Sigmoid colon (tissue), 7 donors: ENCODE measurements around the gene CDC5L. TPM values are rescaled to one million over a fixed set of nuclear protein-coding genes. Genes with fewer than 3 reads are reported as not detected.

Source experiments
- DNase-seq: peaks from one replicate; pipeline ENCODE4 v3.0.0-alpha.2; 2019
- H3K27ac ChIP-seq, 4 donors: fragments of 200-600 bp; sonication (generic); one replicate each; pipeline ENCODE4 v1.5.1; 2016 to 2019; ENCODE audit warnings: mild to moderate bottlenecking in 1 of 4
- H3K27me3 ChIP-seq, 3 donors: fragments of 200-600 bp; sonication (generic); one replicate each; pipeline ENCODE4 v1.5.1; 2019; ENCODE audit warnings: mild to moderate bottlenecking in 1 of 3
- H3K36me3 ChIP-seq, 4 donors: fragments of 200-600 bp; sonication (generic); one replicate each; pipeline ENCODE4 v1.5.1; 2016 to 2019
- H3K4me1 ChIP-seq, 4 donors: fragments of 200-600 bp; sonication (generic); one replicate each; pipeline ENCODE4 v1.5.1; 2017 to 2019
- H3K4me3 ChIP-seq, 4 donors: fragments of 200-600 bp; sonication (generic); one replicate each; pipeline ENCODE4 v1.5.1; 2017 to 2019; ENCODE audit warnings: mild to moderate bottlenecking in 2 of 4, moderate library complexity in 1 of 4
- H3K9me3 ChIP-seq, 4 donors: fragments of 200-600 bp in 3 of 4; sonication (generic) in 3 of 4; one replicate each; pipeline versions ENCODE4 v1.5.1 to v1.6.1; 2013 to 2019
- CTCF ChIP-seq, 4 experiments: fragments of 450-650 bp in 3 of 4; fragments of 200-600 bp in 1 of 4; IDR thresholded peaks; one replicate each; pipeline ENCODE4 v1.5.1; 2016 to 2019; ENCODE audit warnings: antibody characterized with exemption in 4 of 4, mild to moderate bottlenecking in 3 of 4, moderate library complexity in 2 of 4
- EP300 ChIP-seq, 4 donors: sonication (generic); formaldehyde crosslinking; IDR thresholded peaks; one replicate each; pipeline ENCODE4 v1.6.1; 2017; ENCODE audit warnings: antibody characterized with exemption in 4 of 4
- POLR2A ChIP-seq, 2 donors: fragments of 450-650 bp; IDR thresholded peaks; one replicate each; pipeline ENCODE4 v1.6.1; 2016; ENCODE audit warnings: antibody characterized with exemption in 2 of 2, mild to moderate bottlenecking in 2 of 2, moderate library complexity in 2 of 2
- POLR2AphosphoS5 ChIP-seq, 4 donors: sonication (generic); formaldehyde crosslinking; IDR thresholded peaks; one replicate each; pipeline ENCODE4 v1.6.1; 2017; ENCODE audit warnings: antibody characterized with exemption in 4 of 4
- WGBS, 2 donors: extraction: QIAGEN DNeasy Blood & Tissue Kit; methylation state at CpG; one replicate each; pipeline ENCODE4 v1.1.7; 2013; 5-methylcytosine and 5-hydroxymethylcytosine counted together
- intact Hi-C: fragments of 100-400 bp; cut with DNase I; formaldehyde crosslinking; loops from one replicate; pipeline ENCODE4 v1.15.1; 2023
- polyA plus RNA-seq, 3 donors: library from polyadenylated mRNA; stranded (reverse); fragments of 200-250 nt; gene quantifications; one replicate each; pipeline ENCODE4 v1.2.3, GENCODE V29; 2013
- total RNA-seq, 4 donors: library from RNA; depleted of rRNA; stranded (reverse); fragments of >200 nt; gene quantifications; one replicate each; pipeline ENCODE4 v1.1.0, GENCODE V29; 2016
- donor health status: healthy with polysubstance abuse.
- donor health status: Bipolar disorder and iron deficiency.
- donor health status: healthy.

Gene CDC5L
- total and polyA plus RNA-seq, 7 donors: 6.6 to 24.6 (median 18.0) TPM

- intact Hi-C loops: no loop called here
- WGBS, 2 donors: 88% methylated on average over 5 of the region's 5 CpGs
- TF ChIP-seq POLR2A (IDR thresholded peaks at IDR 0.05) (no peak), CTCF (IDR thresholded peaks at IDR 0.05) (no peak), POLR2AphosphoS5 (IDR thresholded peaks at IDR 0.05) (no peak), EP300 (IDR thresholded peaks at IDR 0.05) (no peak)
These were observed 105.6 kb downstream of the CDC5L start for GRCh38 chr6:44493132-44493531.

GRCh38 chr6:44493593-44493992, 106.1 kb downstream of the CDC5L start:
- DNase-seq: no peak
- TF ChIP-seq POLR2A (IDR thresholded peaks at IDR 0.05) (no peak), POLR2AphosphoS5 (IDR thresholded peaks at IDR 0.05) (no peak), EP300 (IDR thresholded peaks at IDR 0.05) (no peak), CTCF (IDR thresholded peaks at IDR 0.05) (no peak)
- Histone ChIP-seq H3K27ac (no peak overlapping the region), H3K4me1 (peaks cover 0 to 26% (median 18%) of the 10 kb centered on the region in 4 donors), H3K36me3 (no peaks in the 10 kb centered on the region), H3K9me3 (no peaks in the 10 kb centered on the region), H3K27me3 (peaks cover 0 to 4% (median 0%) of the 10 kb centered on the region in 3 donors), H3K4me3 (no peak overlapping the region)
- WGBS, 2 donors: 75 to 89% methylated on average over 6 of the region's 6 CpGs
- intact Hi-C loops: no loop called here

More at GRCh38 chr6:44493132-44493531, 105.6 kb downstream of the CDC5L start:
- Histone ChIP-seq H3K4me3 (no peak overlapping the region), H3K9me3 (no peaks in the 10 kb centered on the region), H3K36me3 (no peaks in the 10 kb centered on the region), H3K4me1 (peaks cover 0 to 26% (median 18%) of the 10 kb centered on the region in 4 donors), H3K27ac (no peak overlapping the region), H3K27me3 (peaks cover 0 to 4% (median 0%) of the 10 kb centered on the region in 3 donors)
- DNase-seq: no peak

GRCh38 chr6:44494011-44494501, 106.5 kb downstream of the CDC5L start:
- TF ChIP-seq EP300 (IDR thresholded peaks at IDR 0.05): no peak
- TF ChIP-seq POLR2AphosphoS5 (IDR thresholded peaks at IDR 0.05): no peak
- TF ChIP-seq CTCF (IDR thresholded peaks at IDR 0.05): peak in 1 of 4 experiments; percentile 5
- TF ChIP-seq POLR2A (IDR thresholded peaks at IDR 0.05): no peak
- intact Hi-C loops: no loop called here
- H3K4me3 ChIP-seq: no peak overlapping the region
- WGBS, 2 donors: 39 to 63% methylated on average over 7 of the region's 7 CpGs
- no peak overlapping the region for H3K27ac ChIP-seq
- DNase-seq: no peak
- H3K36me3 ChIP-seq: no peaks in the 10 kb centered on the region
- H3K4me1 ChIP-seq: peaks cover 0 to 26% (median 18%) of the 10 kb centered on the region in 4 donors
- H3K27me3 ChIP-seq: peaks cover 0 to 4% (median 0%) of the 10 kb centered on the region in 3 donors
- H3K9me3 ChIP-seq: no peaks in the 10 kb centered on the region

GRCh38 chr6:44495036-44495901, 107.8 kb downstream of the CDC5L start:
- Histone ChIP-seq H3K9me3 (no peaks in the 10 kb centered on the region), H3K27me3 (peaks cover 0 to 4% (median 0%) of the 10 kb centered on the region in 3 donors), H3K27ac (no peak overlapping the region), H3K4me3 (no peak overlapping the region), H3K4me1 (peaks cover 0 to 19% (median 10%) of the 10 kb centered on the region in 4 donors), H3K36me3 (no peaks in the 10 kb centered on the region)
- 84 to 85% methylated on average over 16 of the region's 16 CpGs for WGBS, 2 donors
- intact Hi-C loops: no loop called here
- DNase-seq: no peak
- TF ChIP-seq POLR2A (IDR thresholded peaks at IDR 0.05) (no peak), POLR2AphosphoS5 (IDR thresholded peaks at IDR 0.05) (no peak), CTCF (IDR thresholded peaks at IDR 0.05) (no peak), EP300 (IDR thresholded peaks at IDR 0.05) (no peak)
